GM18868 (cell line): ENCODE measurements around the gene ADGRD1.
A peak's percentile ranks its signal among the peaks of the same experiment; 100 is the strongest.

Experiments used
- ATAC-seq: cut with Tn5 transposase; IDR thresholded peaks from one replicate; pipeline ENCODE4 v1.9.1; 2021; ENCODE audit warnings: mild to moderate bottlenecking, moderate library complexity; ENCODE audit not compliant: unreplicated experiment

The ADGRD1 gene

GRCh38 chr12:131097202-131098177 is 143.8 kb downstream of the ADGRD1 start:
- ATAC-seq = no peak

DNA sequence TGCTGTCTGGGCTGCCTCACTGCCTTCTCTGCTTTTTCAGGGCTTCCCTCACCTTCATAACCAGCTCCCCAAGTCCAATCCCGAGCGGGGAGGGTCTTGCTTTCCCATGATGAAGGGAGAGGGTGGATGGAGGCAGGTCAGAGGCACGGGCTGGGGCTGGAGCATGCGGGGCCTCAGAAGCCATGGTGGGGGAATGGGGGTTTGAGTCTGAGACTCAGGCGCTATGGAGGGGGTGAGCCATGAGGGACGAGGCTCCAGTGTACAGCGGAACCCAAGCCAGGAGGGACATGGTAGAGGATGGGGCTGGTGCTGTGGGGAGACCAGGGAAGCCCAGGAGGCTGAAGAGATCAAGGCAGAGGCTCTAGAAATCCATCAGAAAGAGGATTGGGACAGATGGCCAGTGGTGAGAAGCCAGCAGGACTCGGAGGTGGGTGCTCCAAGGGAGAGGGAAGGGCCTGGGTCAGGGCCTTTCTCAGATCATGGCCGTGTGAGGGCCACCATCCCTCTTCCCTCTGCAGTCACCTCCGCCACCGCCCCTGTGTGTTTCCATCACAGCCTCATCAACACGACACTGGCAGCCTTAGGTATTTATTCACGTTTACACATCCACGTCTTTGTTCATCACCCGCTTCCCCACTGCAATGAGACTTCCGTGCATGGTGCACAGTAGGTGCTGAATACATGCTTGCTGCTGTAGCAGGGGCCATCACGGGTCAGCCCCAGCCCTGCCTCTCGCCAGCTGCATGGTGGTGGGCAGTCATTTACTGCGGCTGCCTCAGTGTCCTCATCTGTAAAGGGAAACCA is 144.7 kb downstream of the ADGRD1 start:
- ATAC-seq = no peak

- no peak for ATAC-seq
Measured at GRCh38 chr12:131100031-131100674, 146.4 kb downstream of the ADGRD1 start.

- ATAC-seq = no peak
Measured at GRCh38 chr12:131101006-131101405, 147.3 kb downstream of the ADGRD1 start.

GRCh38 chr12:131101703-131102492 is 148.2 kb downstream of the ADGRD1 start:
- ATAC-seq = peak; percentile 68

GRCh38 chr12:131102493-131102931 is 148.8 kb downstream of the ADGRD1 start:
- ATAC-seq = no peak

- ATAC-seq = peak; percentile 54
Measured at GRCh38 chr12:131102991-131103668, 149.4 kb downstream of the ADGRD1 start.

GRCh38 chr12:131103669-131104462 is 150.2 kb downstream of the ADGRD1 start:
- ATAC-seq = no peak

GRCh38 chr12:131104463-131105350 is 151.0 kb downstream of the ADGRD1 start:
- peak; percentile 57 for ATAC-seq

DNA sequence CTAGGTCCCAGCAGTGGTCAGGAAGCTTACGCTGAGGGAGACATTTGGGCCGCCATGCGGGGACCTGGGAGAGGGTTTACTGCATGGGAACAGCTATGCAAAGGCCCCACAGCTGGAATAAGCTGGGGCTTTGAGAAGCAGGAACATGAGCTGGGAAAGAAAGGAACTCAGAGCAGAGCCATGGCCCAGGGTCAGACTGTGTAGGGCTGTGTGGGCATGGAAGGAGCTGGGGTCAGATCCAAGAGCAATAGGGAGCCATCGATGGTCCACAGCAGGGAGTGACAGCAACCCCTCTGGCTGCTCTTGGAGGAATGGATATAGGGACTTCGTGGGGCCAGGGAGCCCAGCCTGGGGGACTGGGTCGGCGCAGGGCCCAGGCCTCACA is 151.6 kb downstream of the ADGRD1 start:
- ATAC-seq = no peak

- peak; percentile 41 for ATAC-seq
Measured at GRCh38 chr12:131105736-131106348, 152.1 kb downstream of the ADGRD1 start.

GRCh38 chr12:131106349-131106941 is 152.7 kb downstream of the ADGRD1 start:
- no peak for ATAC-seq

DNA sequence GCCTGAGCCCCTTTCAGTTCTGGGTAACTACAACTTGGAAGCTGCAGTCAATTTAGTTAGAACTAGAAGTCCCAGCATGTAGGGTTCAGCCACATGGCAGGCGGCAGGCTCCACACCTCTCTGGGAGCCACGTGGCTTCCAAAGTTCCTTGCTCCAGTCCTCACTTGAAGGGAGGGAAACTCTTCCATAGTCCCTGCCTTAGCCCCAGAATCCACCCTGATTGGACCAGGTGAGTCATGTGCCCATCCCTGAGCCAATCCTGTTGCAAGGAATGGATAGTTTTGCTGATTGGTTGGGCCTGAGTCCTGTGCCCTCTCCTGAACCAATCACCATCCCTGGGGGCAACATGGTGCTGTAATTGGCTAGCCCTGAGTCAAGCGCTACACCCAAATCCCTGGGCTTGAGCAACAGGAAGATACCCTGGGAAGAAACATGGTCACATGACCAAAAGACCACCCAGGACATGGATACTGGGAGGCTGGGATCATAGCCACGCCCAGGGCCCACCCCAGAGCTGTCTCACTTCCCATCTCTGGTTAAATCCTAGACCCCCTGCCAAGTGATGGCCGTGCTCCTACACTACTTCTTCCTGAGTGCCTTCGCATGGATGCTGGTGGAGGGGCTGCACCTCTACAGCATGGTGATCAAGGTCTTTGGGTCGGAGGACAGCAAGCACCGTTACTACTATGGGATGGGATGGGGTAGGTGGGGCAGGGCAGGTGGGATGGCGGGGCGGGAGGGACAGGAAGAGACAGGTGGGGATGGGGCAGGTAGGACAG is 154.7 kb downstream of the ADGRD1 start:
- ATAC-seq = no peak

- no peak for ATAC-seq
Measured at GRCh38 chr12:131111446-131111845, 157.7 kb downstream of the ADGRD1 start.

DNA sequence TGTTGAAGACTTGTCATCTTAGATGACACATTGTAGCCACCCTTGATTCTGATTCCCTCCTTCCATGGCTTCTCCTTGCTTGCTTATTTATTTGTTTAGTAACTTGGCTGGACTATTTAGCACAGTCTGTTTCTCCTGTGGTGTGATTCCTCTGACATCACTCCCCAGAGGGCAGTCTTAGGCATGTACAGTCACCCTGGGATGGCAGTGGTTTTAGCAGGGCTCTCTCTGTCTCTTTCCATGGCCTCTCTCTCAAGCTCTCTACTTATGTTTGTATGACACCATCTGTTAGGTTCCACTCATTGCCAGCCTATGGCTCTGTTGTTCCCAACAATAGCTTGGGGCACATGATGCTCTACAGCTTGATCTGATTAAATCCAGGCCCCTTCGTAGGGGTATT is 158.3 kb downstream of the ADGRD1 start:
- ATAC-seq = peak; percentile 75

DNA sequence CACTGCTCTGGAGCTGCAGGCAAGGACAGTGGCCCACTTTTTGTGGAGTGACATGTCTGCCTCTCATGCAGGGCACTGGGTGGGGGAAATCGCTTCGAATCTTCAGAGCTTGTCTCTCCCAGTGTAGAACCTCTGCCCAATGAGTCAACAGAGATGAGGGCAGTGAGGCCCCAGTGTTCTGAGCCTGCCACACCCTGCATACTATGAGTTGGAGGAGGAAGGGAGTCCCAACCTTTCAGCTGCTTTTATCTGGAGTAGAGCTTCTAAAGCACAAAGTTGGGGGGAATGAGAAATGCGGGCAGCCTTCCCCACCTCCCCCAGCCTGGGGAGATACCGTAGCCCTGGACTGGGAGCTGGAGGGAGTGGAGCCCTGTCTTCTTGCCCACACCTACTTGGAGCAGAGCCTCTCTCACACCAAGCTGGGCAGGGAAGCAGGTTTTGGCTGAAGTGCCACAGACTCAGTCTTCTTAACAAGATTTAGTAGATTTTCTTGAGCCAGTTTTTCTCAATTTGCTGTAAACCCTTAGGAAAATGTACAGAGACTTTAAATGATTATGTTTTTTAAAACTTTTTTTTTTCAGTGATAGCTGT is 159.1 kb downstream of the ADGRD1 start:
- ATAC-seq = no peak
